HG02885 (cell line): ENCODE results near the gene SEC24D.

Source experiments
- ATAC-seq: cut with Tn5 transposase; IDR thresholded peaks from one replicate; pipeline ENCODE4 v1.9.1; 2021; ENCODE audit warnings: mild to moderate bottlenecking; ENCODE audit not compliant: unreplicated experiment, poor library complexity

SEC24D gene

DNA sequence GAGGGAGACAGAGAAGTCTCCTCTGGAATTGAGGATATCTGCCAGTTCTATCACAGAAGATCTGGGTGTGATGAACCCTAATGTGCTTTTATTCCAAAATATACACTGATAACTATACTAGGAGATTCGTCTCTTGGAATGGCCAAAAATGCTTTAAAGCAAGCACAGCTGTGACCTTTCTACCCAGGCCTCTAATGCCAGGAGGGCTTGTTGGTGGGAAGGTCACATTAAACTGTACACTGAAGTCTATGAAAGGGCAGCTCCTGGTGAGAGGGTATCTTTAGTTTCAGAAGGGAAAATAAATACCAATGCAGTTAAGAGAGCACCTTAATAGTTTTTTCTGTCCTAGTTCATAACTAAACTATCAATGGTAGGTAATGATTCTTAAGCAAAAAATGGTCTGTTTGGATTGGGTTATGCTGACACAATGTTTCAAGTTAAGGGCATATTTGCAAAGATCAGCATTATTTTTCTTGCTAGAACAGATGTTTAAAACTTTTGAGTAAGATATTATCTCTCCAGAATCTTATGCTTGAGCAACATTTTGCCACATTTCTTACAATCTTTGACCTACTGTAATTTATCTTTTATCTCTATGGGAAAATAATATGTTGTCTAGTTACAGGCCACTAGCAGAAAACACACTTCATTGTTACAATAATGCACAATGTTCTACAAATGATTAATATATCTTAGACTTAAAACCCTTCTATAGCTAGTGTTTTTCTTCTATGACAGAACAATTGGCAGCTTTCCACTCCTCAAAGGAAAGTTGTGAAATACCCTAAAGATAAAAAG lies 59.6 kb downstream of the SEC24D start:
- ATAC-seq: no peak

DNA sequence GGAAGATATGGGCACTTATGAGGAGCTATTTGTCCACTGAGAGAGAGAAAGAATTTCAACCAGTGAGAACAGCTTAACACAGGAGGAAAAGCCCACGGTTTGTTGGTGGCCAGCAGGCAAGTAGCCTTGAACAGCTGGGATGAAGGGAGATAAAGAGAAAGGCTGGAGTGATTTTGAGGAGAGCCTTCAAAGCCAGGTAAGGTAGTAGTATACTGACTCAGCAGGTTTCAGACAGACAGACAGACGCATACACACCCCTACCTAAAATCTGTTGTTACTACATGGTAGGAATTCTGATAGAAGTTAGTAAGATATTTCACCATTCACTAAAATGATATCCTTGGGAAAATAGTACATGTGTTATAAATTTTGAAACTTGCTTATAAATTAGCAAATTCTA lies 60.5 kb downstream of the SEC24D start:
- no peak for ATAC-seq

DNA sequence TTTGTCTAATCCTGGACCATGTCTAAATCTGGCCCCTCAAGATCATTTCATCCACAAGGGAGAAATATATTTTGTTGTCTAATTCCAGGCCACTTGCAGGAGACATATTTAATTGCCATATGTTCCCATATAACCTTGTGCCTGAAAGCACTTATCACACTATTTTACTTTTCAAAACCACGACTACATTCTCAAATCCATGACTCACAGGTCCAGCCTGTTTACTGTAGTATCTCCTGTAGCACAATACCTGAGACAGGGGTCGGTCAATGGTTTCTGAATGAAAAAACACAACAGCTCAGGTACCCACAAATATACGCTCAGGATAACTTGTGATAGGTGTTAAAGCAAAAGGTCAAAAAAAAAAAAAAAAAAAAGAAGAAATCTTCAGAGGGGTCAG lies 60.9 kb downstream of the SEC24D start:
- ATAC-seq: no peak

DNA sequence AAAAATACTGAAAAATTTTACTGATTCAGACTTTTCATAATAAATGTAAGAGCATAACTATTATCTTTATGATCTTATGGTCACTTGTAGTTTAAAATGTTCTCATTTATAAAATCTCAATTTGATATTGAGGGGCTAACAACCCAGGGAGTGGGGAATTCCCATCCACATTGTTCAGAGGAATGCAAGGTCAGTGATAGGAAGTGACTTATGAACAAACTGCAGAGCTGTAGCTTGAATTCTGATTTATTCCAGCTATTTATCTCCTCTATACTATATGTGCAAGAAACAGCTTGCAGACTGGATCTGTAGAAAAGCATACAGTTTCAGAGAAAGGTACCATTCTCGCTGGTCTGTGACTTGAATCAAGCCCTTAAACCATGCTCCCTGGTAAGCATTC lies 61.6 kb downstream of the SEC24D start:
- ATAC-seq: no peak

DNA sequence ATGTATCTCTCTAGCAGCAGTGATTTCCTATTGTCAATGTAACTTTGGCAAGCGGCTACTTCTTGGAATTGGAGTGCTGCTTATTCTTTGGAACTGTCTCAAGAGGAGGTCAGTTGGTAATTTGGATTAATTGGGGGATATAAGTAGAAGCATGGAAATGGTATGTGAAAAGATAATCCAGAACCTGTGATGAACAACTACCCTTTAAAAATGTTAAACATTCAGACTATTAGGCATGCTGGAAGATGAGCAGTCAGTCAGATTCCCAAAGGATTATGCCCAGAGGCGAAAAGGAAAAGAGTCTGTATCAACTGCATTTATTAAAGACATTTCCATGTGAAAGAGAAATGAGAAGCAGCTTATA lies 62.5 kb downstream of the SEC24D start:
- ATAC-seq: no peak

DNA sequence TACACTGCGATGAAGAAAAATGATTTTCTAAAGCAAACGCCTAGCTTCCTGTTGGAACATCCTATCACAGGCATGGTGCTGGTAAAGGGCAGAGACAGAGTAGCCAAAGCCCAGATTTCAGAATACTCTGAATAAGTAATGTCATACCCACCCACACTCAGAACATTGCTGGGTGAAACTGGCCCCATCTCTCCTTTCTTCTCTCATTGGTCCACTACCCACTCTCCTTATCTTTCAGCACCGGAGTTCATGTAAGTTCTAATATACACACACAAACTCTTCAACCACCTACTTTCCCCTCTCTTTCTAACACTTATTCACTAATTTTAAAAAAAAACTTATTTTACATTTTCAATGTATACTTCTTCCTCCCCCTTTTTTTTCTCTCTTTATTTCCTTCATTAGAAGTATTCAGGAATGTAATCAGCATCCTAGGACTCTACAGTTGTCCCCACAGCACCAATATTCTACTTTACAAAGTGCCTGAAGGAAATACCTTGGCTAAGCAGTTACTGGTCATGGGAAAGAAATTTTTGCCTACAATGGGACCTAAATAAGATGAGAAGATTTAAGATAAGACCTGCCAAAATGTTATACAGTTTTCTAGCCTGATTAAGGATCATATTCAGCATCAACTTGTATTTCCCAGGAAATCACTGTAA lies 63.0 kb downstream of the SEC24D start:
- ATAC-seq: no peak

DNA sequence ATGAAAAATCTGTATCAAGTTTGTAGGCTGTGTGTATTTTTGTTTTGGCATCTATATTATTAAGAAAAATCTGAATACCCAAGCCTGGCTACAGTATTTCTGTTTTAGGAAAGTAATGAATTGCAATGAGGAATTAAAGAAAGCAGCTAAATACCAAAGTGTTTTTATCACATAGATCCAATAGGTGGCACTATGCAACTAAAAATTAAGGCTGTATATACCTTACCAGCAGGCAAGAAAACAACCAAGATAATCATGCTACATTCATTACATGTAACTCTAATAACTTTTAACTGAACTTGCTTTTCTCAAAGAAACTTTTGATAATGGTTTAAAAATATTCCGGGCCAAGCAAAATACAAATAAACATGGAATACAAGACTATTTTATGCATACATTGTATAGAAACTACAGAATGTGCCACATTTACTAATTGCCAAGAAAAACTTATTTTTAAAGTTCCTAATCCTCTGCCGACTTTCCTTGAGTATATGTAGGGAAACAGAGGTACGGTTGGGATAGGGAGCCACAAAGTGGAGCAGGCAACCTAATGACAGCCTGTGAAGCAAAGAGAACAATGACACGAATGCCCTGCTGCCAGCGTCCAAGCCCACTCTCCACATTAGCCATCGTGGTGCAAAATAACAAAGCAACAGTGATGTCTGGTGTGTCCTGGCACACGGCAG lies 63.7 kb downstream of the SEC24D start:
- peak; percentile 77 for ATAC-seq

DNA sequence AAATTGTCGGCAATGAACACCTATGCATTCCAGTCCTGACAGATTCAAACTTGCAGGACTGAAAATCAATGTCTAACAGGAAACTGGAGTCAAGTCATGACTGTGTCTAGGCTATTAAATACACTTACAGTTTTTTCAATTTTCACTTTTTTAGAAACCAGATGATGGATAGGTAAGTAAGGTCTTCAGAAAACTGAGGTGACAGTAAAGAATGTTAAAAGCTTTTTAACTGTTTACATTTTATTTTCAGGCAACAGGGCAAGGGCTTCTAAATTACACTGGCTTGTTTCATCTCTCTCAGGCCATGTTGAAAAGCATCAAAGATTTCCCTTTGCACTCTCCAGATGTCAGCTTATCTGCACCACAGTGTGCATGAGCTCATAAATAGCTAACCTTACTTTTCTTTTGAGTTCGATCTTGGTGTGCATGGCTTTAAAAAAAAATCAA lies 65.2 kb downstream of the SEC24D start:
- no peak for ATAC-seq

DNA sequence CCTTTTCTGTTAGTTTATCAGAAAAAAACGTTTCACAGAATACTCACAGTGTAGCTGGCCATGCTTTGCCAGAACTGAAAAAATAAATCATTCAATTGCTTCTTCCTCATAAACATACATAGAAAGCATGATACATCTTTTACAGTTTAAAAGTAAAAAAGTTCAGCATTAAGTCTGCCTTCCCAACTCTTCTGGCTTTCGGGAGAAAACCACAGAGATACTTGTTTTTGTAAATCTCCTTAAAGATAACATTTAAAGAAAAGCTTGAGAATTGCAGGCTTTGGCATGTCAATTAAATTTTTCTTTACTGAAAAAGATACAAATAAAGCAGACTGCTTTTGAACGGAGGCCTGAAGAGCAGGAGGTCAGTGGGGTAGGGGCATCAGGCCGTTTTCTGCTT lies 66.8 kb downstream of the SEC24D start:
- ATAC-seq: no peak

DNA sequence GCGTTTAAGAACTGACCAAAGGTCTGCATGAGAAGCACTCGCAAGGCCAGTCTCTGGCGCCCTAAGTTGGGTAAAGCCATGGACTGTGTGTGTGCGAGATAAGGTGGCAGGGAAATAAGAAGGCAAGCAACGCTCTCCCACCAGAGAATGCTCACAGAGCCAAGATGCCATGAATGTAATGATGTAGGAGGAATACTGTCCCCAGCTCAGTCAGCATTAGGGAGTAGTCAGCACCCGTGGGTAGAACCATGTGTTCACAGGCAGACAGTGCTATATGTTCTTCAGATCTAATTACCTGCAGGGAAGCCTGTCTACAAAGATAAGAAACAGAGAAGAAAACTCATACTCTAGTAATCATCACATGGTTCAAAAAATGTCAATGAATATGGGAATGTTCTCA lies 68.8 kb downstream of the SEC24D start:
- ATAC-seq: no peak

DNA sequence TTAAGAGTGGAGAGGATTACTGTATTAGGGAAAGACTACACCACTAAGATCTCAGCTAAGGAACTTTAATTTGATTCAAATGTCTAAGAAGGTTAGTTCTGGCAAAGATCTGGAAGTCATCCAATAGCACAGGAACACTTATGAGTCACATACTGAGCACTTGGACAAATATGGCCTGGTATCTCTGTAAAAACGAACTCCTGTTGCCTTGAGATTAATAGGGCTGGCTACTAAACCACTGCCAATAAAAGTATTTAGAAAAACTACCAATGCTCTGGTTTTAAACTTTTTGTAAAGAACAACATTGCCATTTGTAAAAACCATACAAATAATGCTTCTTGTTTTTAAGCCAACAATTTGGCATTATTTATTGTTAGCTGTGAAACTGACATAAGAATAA lies 70.5 kb downstream of the SEC24D start:
- ATAC-seq: no peak

DNA sequence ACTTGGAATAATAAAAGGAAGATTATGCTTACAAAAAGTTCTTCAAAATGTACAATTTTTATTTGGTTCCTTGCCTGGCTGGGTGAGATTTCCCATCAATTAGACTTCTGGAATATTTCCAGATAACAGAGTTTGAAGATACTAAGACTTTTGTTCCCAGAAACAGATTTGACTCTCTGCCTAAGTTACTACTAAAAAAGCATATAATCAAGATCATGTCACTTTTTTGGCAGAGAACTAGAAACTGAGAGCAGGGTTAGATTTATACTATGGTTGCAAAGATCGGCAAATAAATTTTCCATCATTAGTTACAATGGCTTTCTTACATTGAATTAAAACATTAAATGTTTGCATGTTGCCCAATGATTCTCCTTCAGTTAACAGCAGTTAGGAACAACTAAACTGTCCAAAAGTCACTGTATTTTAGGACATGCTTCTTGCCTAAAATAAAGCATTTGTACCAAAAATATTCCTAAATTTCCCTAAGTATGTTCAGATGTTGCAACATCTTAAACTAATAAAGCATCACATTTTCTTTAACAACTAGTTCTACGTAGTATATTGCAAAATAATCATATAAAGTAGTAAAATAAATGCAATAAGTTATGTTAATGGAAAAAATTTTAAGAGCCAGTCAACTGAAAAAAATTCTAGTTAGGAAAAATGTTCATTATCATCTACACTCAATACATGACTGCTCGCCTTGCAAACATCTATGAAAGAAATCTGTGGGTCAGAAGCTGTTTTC lies 73.0 kb downstream of the SEC24D start:
- no peak for ATAC-seq

DNA sequence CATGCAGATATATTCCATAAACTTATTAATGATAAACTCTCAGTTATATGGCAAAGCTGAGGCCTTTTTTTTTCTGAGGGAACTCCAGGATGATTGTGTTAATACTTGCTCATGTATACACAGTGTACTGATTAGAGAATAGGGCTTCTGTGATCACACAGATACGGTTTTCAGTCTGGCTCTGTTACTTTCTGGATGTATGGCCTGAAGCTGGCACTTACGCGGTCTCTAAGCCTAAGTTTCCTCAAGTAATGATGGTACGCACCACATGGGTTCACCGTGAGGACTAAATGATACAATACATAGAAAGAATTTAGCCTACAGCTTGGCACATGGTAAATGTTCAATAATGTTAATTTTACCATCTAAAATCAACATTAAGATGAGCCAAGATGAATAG lies 73.8 kb downstream of the SEC24D start:
- ATAC-seq: no peak

DNA sequence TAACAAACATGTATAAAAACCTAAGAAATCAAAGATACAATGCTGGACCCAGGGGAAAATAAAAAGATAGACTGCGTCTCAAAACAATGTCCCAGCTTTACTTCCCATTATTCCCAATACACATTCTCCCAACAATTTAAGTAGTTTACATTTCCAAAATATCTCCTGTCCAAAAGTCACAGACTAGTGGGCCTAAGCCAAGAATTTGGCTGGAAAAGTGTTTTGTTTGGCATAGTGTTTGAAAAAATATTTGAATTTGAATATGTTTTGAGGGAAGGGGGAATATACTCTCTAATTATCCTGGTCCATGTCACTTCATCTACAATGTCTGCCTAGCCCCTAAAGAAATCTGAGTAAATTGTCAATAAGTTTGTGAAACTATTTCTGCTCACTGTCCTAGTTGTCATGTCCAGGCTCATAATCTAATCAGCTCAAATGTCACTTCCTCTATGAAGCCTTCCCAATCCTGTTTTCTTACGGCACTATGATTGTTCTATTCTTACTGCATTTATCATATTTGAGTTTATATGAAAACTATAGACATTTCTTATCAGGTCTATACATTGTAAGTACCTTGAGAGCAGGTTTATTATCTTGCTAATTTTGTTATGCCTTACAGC lies 74.4 kb downstream of the SEC24D start:
- no peak for ATAC-seq

DNA sequence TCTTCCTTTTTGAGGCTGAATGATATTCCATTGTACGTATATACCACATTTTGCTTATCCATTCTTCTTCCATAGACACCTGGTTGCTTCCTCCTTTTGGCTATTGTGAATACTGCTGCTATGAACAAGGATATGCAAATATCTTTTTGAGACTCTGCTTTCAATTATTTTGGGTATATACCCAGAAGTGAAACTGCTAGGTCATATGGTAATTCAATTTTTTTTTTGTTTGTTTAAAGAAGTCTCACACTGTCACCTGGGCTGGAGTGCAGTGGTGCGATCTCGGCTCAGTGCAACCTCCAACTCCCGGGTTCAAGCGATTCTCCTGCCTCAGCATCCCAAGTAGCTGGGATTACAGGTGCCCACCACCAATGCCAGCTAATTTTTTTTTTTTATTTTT lies 75.4 kb downstream of the SEC24D start:
- ATAC-seq: peak; percentile 99

DNA sequence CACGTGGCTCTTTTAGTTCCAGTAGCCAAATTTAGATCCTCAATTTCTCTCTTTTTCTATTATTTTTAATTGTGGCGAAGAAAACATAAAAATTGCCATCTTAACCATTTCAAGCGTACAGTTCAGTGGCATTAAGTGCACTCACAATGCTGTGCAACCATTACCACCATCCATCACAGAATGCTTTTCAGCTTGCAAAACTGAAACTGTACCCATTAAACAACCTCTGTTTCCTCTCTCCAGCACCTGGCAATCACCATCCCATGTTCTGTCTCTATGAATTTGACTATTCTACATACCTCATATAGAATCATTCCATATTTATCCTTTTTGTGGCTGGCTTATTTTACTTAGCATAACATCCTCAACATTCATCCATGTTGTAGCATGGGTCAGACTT lies 75.8 kb downstream of the SEC24D start:
- ATAC-seq: peak; percentile 43

DNA sequence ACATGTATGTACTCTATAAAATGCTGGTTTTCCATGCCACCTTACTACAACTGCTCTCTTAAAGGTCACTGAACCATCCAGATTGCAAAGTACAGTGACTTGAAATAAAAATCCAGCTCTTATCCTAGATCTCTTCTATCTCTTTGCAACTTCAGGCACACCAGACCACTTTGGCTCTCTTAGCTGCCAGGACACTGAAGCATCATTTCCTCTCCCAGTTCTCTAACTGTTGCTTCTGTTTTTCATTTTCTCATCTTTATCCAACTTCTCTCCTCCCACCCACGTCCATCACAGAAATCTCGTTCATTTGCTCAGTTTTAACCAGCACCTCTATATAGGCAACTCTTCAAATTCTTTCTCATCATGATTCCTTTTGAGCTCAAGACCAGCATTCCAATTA lies 76.4 kb downstream of the SEC24D start:
- ATAC-seq: no peak

DNA sequence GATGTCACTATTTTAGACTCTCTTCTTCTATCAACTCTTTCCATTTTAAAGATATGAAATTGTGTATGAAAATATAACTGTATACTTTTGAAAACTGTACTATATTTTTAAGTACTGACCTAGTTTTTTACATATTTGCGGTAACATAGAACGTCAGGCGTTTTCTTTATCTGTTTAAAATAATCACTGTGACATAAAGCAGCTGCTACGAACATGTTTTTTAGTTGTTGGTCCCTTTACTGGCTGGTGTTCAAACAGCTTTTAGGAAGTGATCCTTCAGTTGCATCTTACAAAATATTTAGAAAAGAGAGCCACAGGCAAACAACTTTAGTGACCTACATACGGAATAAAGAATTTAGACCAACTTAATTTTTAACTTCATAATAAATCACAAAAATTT lies 77.6 kb downstream of the SEC24D start:
- ATAC-seq: no peak

DNA sequence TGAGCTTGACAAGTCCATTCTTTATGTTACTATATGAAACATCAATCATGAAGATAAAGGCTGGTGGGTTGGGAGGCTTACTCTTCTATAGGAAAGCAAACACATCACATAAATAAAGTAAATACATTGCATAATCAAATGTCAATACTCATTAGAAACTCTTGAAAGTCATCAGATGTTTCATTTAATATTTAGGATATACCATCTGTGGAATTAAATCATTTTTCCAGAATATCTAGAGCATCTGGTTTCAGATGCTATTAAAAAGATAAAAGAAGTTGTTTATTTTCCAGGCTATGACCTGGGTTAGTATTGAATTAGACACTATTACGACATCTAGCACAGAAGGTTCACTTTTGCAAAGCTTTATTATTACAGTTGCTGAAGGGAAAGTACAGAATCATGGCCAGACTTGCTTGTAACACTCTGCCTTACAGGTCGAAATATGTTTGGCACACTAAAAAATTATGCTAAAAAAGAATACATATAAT lies 78.1 kb downstream of the SEC24D start:
- no peak for ATAC-seq

DNA sequence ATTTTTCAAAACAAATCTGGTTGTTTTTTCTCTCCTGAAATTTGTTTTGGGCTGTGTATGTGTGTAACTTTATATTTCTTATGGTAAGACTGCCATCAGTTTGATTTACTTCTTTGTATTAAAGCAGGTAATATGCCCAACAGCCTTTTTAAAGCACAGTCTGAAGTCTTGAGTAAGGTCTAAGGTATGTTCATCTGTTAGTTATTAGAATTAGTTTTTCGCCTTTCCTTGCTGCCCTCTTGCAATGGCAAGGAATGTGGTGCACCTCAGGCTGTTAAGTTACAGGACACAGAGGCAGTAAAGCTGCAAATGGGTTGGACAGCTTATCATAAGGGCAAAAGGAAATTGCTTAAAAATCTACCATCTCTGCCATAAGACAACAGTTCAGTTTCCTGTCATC lies 79.0 kb downstream of the SEC24D start:
- ATAC-seq: no peak
